HG02981 (cell line): ENCODE measurements around the gene CACNG3.

Experiments
- ATAC-seq: cut with Tn5 transposase; IDR thresholded peaks from one replicate; pipeline ENCODE4 v1.9.1; 2021; ENCODE audit warnings: mild to moderate bottlenecking, moderate library complexity; ENCODE audit not compliant: unreplicated experiment

The CACNG3 gene

GRCh38 chr16:24381470-24382118 is 125.5 kb downstream of the CACNG3 start:
- no peak for ATAC-seq

- no peak for ATAC-seq
Observed at GRCh38 chr16:24382762-24383407, 126.8 kb downstream of the CACNG3 start.

- no peak for ATAC-seq
Observed at GRCh38 chr16:24394341-24394740, 138.2 kb downstream of the CACNG3 start.

GRCh38 chr16:24396350-24397271 is 140.5 kb downstream of the CACNG3 start:
- no peak for ATAC-seq

- no peak for ATAC-seq
Observed at GRCh38 chr16:24409045-24409444, 152.9 kb downstream of the CACNG3 start.
